Measurements from ENCODE around the gene MITF.

MITF gene

DNA sequence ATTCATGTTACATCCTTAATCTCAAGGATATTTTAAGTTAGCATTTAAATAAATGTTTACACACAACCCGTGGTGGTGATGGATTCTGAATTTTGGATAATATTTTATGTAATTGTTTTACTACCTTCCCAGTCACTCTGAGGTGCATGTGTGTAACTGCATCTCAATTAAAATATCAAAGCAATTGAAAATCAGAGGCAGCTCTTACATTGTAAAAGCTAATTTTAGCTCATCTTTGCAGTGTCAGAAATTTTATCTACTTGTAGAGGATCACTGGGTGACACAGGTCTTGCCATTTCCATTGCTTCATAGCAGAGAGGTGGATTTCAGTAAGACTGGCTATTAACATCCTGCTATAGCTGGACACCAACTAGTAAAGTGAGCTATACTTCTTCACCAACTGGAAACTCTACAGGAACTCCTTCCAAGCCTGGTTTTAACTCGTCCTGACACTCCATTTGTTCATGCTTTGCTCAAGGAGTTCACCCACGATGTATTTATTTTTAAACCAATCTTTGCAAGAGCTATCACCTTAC is 19.6 kb upstream of the MITF start:
- H3K4me3 ChIP-seq (replicated peaks; ENCODE audit: insufficient read depth, low read length) = no peak overlapping the region
- no peak for DNase-seq (ENCODE audit: low read depth in 1 of 2, low spot score in 1 of 2)
- no peaks in the 10 kb centered on the region for H3K27me3 ChIP-seq (ENCODE audit: insufficient read depth, poor library complexity, severe bottlenecking)
- H3K27ac ChIP-seq (replicated peaks) = no peak overlapping the region
- TF ChIP-seq POLR2AphosphoS5 (IDR thresholded peaks at IDR 0.05; ENCODE audit: low read depth) = no peak
- TF ChIP-seq GABPA (IDR thresholded peaks at IDR 0.05; ENCODE audit: low read depth) = no peak
- TF ChIP-seq, protein P1, sequence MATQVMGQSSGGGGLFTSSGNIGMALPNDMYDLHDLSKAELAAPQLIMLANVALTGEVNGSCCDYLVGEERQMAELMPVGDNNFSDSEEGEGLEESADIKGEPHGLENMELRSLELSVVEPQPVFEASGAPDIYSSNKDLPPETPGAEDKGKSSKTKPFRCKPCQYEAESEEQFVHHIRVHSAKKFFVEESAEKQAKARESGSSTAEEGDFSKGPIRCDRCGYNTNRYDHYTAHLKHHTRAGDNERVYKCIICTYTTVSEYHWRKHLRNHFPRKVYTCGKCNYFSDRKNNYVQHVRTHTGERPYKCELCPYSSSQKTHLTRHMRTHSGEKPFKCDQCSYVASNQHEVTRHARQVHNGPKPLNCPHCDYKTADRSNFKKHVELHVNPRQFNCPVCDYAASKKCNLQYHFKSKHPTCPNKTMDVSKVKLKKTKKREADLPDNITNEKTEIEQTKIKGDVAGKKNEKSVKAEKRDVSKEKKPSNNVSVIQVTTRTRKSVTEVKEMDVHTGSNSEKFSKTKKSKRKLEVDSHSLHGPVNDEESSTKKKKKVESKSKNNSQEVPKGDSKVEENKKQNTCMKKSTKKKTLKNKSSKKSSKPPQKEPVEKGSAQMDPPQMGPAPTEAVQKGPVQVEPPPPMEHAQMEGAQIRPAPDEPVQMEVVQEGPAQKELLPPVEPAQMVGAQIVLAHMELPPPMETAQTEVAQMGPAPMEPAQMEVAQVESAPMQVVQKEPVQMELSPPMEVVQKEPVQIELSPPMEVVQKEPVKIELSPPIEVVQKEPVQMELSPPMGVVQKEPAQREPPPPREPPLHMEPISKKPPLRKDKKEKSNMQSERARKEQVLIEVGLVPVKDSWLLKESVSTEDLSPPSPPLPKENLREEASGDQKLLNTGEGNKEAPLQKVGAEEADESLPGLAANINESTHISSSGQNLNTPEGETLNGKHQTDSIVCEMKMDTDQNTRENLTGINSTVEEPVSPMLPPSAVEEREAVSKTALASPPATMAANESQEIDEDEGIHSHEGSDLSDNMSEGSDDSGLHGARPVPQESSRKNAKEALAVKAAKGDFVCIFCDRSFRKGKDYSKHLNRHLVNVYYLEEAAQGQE (IDR thresholded peaks at IDR 0.05; ENCODE audit: insufficient replicate concordance, low read depth) = no peak
- TF ChIP-seq SPI1 (IDR thresholded peaks at IDR 0.05; ENCODE audit: borderline replicate concordance, low read depth) = no peak
- TF ChIP-seq, protein P2, sequence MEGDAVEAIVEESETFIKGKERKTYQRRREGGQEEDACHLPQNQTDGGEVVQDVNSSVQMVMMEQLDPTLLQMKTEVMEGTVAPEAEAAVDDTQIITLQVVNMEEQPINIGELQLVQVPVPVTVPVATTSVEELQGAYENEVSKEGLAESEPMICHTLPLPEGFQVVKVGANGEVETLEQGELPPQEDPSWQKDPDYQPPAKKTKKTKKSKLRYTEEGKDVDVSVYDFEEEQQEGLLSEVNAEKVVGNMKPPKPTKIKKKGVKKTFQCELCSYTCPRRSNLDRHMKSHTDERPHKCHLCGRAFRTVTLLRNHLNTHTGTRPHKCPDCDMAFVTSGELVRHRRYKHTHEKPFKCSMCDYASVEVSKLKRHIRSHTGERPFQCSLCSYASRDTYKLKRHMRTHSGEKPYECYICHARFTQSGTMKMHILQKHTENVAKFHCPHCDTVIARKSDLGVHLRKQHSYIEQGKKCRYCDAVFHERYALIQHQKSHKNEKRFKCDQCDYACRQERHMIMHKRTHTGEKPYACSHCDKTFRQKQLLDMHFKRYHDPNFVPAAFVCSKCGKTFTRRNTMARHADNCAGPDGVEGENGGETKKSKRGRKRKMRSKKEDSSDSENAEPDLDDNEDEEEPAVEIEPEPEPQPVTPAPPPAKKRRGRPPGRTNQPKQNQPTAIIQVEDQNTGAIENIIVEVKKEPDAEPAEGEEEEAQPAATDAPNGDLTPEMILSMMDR (IDR thresholded peaks at IDR 0.05; ENCODE audit: insufficient read depth, low read length) = no peak

- no peak for DNase-seq (ENCODE audit: low read depth in 1 of 2, low spot score in 1 of 2)
- TF ChIP-seq GABPA (IDR thresholded peaks at IDR 0.05; ENCODE audit: low read depth) (no peak), POLR2AphosphoS5 (IDR thresholded peaks at IDR 0.05; ENCODE audit: low read depth) (no peak)
- Histone ChIP-seq H3K4me3 (replicated peaks; ENCODE audit: insufficient read depth, low read length) (no peak overlapping the region), H3K27me3 (ENCODE audit: insufficient read depth, poor library complexity, severe bottlenecking) (no peaks in the 10 kb centered on the region), H3K27ac (replicated peaks) (no peak overlapping the region)
These were observed 18.4 kb upstream of the MITF start for GRCh38 chr3:69720824-69721223.

- Histone ChIP-seq H3K4me3 (replicated peaks; ENCODE audit: insufficient read depth, low read length) (no peak overlapping the region), H3K27me3 (ENCODE audit: insufficient read depth, poor library complexity, severe bottlenecking) (no peaks in the 10 kb centered on the region), H3K27ac (replicated peaks) (no peak overlapping the region)
- DNase-seq (ENCODE audit: low read depth in 1 of 2, low spot score in 1 of 2) = no peak
- TF ChIP-seq GABPA (IDR thresholded peaks at IDR 0.05; ENCODE audit: low read depth) (no peak), POLR2AphosphoS5 (IDR thresholded peaks at IDR 0.05; ENCODE audit: low read depth) (no peak)
- TF ChIP-seq, protein P1 (IDR thresholded peaks at IDR 0.05; ENCODE audit: insufficient replicate concordance, low read depth) = no peak
- TF ChIP-seq, protein P2 (IDR thresholded peaks at IDR 0.05; ENCODE audit: insufficient read depth, low read length) = no peak
These were observed 15.9 kb upstream of the MITF start for GRCh38 chr3:69723389-69723788.

DNA sequence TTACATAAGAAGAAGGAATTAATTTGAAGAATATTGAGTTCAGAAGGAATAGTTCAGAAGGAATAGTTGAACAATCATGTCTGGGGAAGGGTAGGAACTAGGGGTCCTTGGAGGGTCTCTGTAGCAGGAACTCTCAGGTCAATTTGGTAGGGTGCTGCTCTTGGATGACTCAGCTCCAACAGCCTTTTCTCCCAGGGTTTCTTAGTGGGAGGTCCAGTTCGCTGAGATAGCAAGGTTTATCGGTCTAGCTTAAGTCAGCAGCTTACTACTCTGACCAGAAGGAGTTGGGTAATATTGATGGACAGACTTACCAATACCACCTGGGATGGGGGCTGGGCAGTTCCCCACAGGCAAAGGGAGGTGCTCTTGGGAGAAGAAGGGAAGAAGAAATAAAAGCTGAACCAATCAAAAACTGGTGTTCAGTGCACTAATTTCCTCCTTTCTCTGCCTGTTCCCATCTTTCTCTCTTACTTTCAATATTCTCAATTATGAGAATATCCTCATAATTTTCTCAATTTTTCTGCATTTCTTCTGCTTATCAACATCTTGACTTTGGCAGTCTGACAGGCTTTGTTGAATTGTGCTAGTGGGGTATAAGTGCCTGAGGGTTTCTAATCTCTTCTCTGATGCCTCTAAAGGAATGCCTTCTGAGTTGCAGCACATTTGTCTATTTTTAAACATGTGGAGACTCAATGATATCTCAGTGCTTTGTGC is 14.4 kb upstream of the MITF start:
- no peak for DNase-seq (ENCODE audit: low read depth in 1 of 2, low spot score in 1 of 2)
- TF ChIP-seq GABPA (IDR thresholded peaks at IDR 0.05; ENCODE audit: low read depth) = no peak
- TF ChIP-seq POLR2AphosphoS5 (IDR thresholded peaks at IDR 0.05; ENCODE audit: low read depth) = no peak
- no peak for TF ChIP-seq SPI1 (IDR thresholded peaks at IDR 0.05; ENCODE audit: borderline replicate concordance, low read depth)
- TF ChIP-seq, protein P1 (IDR thresholded peaks at IDR 0.05; ENCODE audit: insufficient replicate concordance, low read depth) = no peak
- TF ChIP-seq, protein P2 (IDR thresholded peaks at IDR 0.05; ENCODE audit: insufficient read depth, low read length) = no peak
- Histone ChIP-seq H3K27me3 (ENCODE audit: insufficient read depth, poor library complexity, severe bottlenecking) (no peaks in the 10 kb centered on the region), H3K4me3 (replicated peaks; ENCODE audit: insufficient read depth, low read length) (no peak overlapping the region), H3K27ac (replicated peaks) (no peak overlapping the region; the same call in 1 of the 2 replicates)
